ENCODE measurements around the gene ENTPD2.

GRCh38 chr9:137054932-137055384 is 1.1 kb upstream of the ENTPD2 start:
- TF ChIP-seq, protein P1, sequence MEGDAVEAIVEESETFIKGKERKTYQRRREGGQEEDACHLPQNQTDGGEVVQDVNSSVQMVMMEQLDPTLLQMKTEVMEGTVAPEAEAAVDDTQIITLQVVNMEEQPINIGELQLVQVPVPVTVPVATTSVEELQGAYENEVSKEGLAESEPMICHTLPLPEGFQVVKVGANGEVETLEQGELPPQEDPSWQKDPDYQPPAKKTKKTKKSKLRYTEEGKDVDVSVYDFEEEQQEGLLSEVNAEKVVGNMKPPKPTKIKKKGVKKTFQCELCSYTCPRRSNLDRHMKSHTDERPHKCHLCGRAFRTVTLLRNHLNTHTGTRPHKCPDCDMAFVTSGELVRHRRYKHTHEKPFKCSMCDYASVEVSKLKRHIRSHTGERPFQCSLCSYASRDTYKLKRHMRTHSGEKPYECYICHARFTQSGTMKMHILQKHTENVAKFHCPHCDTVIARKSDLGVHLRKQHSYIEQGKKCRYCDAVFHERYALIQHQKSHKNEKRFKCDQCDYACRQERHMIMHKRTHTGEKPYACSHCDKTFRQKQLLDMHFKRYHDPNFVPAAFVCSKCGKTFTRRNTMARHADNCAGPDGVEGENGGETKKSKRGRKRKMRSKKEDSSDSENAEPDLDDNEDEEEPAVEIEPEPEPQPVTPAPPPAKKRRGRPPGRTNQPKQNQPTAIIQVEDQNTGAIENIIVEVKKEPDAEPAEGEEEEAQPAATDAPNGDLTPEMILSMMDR (IDR thresholded peaks at IDR 0.05), result no peak
- no peak for TF ChIP-seq POLR2AphosphoS5 (IDR thresholded peaks at IDR 0.05)
- TF ChIP-seq POLR2A (IDR thresholded peaks at IDR 0.05), result no peak

All from upper lobe of left lung (tissue), 4 donors.